ENCODE measurements around the gene ARID5A.
"Not testable (repeated sequence)": the region's sequence is repeated elsewhere in the genome, so short reads cannot be mapped to it uniquely, and the experiment has no call there.

Gene ARID5A

GRCh38 chr2:96542357-96542977, 5.9 kb downstream of the ARID5A start:
- FAIRE-seq = no peak

- FAIRE-seq = no peak
Measured at GRCh38 chr2:96546321-96546720, 9.8 kb downstream of the ARID5A start.

GRCh38 chr2:96546797-96547196, 10.2 kb downstream of the ARID5A start:
- FAIRE-seq = no peak

- FAIRE-seq = no peak
Measured at GRCh38 chr2:96547203-96547641, 10.7 kb downstream of the ARID5A start.

GRCh38 chr2:96547731-96548171, 11.2 kb downstream of the ARID5A start:
- FAIRE-seq = no peak

GRCh38 chr2:96548558-96549465, 12.3 kb downstream of the ARID5A start:
- no peak for FAIRE-seq

GRCh38 chr2:96549466-96549785, 12.9 kb downstream of the ARID5A start:
- FAIRE-seq = no peak

- FAIRE-seq = no peak
Measured at GRCh38 chr2:96549967-96550786, 13.6 kb downstream of the ARID5A start.

- FAIRE-seq = no peak
Measured at GRCh38 chr2:96550787-96551604, 14.4 kb downstream of the ARID5A start.

- FAIRE-seq = no peak
Measured at GRCh38 chr2:96551605-96552314, 15.2 kb downstream of the ARID5A start.

GRCh38 chr2:96552315-96553175, 16.0 kb downstream of the ARID5A start:
- FAIRE-seq = no peak

- no peak for FAIRE-seq
Measured at GRCh38 chr2:96553176-96553956, 16.8 kb downstream of the ARID5A start.

- not testable (repeated sequence) for FAIRE-seq
Measured at GRCh38 chr2:96553957-96554292, 17.4 kb downstream of the ARID5A start.

- FAIRE-seq = no peak
Measured at GRCh38 chr2:96554293-96555145, 18.0 kb downstream of the ARID5A start.

- FAIRE-seq = no peak
Measured at GRCh38 chr2:96555146-96555610, 18.6 kb downstream of the ARID5A start.

- FAIRE-seq = no peak
Measured at GRCh38 chr2:96556441-96557330, 20.1 kb downstream of the ARID5A start.

GRCh38 chr2:96557421-96557820, 20.9 kb downstream of the ARID5A start:
- FAIRE-seq = not testable (repeated sequence)

- no peak for FAIRE-seq
Measured at GRCh38 chr2:96558061-96558460, 21.5 kb downstream of the ARID5A start.

Measured in colon (tissue), 2 donors.